ENCODE results near the gene ZNF280D. TPM values are rescaled to one million over a fixed set of nuclear protein-coding genes. Genes with fewer than 3 reads are reported as not detected.

ZNF280D gene
- total RNA-seq, 2 donors from 2014 or later, result 35.1 to 44.2 TPM

GRCh38 chr15:56582785-56583184, 150.5 kb downstream of the ZNF280D start:
- DNase-seq (ENCODE audit: low spot score), result no peak
- no peaks in the 10 kb centered on the region for H3K36me3 ChIP-seq
- no peak overlapping the region for H3K4me3 ChIP-seq
- intact Hi-C loops (cut with DNase I), result no loop called here
- no peaks in the 10 kb centered on the region for H3K27me3 ChIP-seq (replicated peaks; ENCODE audit: insufficient read depth)
- 92% methylated on average over 2 of the region's 2 CpGs for WGBS
- H3K9me3 ChIP-seq, result no peaks in the 10 kb centered on the region
- TF ChIP-seq POLR2A (IDR thresholded peaks at IDR 0.05) (no peak), POLR2AphosphoS5 (IDR thresholded peaks at IDR 0.05) (no peak), CTCF (IDR thresholded peaks at IDR 0.05) (no peak)
- H3K27ac ChIP-seq, result no peak overlapping the region
- no peaks in the 10 kb centered on the region for H3K4me1 ChIP-seq (replicated peaks)

Small RNAs within 50 kb of the gene (small RNA-seq; reads per million reads assigned to genes)
- gene RF00019, result 0 reads per million in 2 donors

Other genes starting within 250 kb of the ZNF280D start
- 100 to 1,000 TPM in 1 of 2 donors, 10 to 100 TPM in 1; 95.4 to 123 TPM for gene TCF12, start 185.1 kb upstream of the ZNF280D start, total RNA-seq